Mesenchymal stem cell (in vitro differentiated cells and primary cell): ENCODE measurements around the gene OTOP2.

Source experiments
- DNase-seq: peaks from one replicate; pipeline ENCODE4 v3.0.0-alpha.2; 2013
- H2AFZ ChIP-seq: one replicate; pipeline ENCODE4 v1.6.1; 2013; ENCODE audit warnings: low read depth, mild to moderate bottlenecking, control low read depth, inconsistent platforms, low read length, moderate library complexity
- H2AK5ac ChIP-seq: 2 replicates; pipeline ENCODE4 v1.6.1; 2013; ENCODE audit warnings: low read length, moderate library complexity, mild to moderate bottlenecking, inconsistent platforms; ENCODE audit not compliant: severe bottlenecking
- H2BK120ac ChIP-seq: one replicate; pipeline ENCODE4 v1.6.1; 2013; ENCODE audit warnings: low read depth, mild to moderate bottlenecking, inconsistent platforms, low read length, moderate library complexity
- H2BK12ac ChIP-seq, 2 experiments: one replicate each; pipeline ENCODE4 v1.6.1; 2013; ENCODE audit warnings: inconsistent platforms in 2 of 2, low read length in 2 of 2, mild to moderate bottlenecking in 2 of 2, moderate library complexity in 2 of 2, control low read depth in 1 of 2
- H2BK15ac ChIP-seq: one replicate; pipeline ENCODE4 v1.6.1; 2013; ENCODE audit warnings: mild to moderate bottlenecking, low read depth, inconsistent platforms; ENCODE audit not compliant: poor library complexity, severe bottlenecking
- H2BK5ac ChIP-seq: 2 replicates; pipeline ENCODE4 v1.6.1; 2013; ENCODE audit warnings: low read depth, mild to moderate bottlenecking, low read length, control low read depth, inconsistent platforms; ENCODE audit not compliant: poor library complexity, severe bottlenecking
- H3K14ac ChIP-seq, 2 experiments: one replicate each; pipeline ENCODE4 v1.6.1; 2013; ENCODE audit warnings: inconsistent platforms in 2 of 2, low read length in 2 of 2, control low read depth in 1 of 2, mild to moderate bottlenecking in 1 of 2, moderate library complexity in 1 of 2
- H3K18ac ChIP-seq, 2 experiments: one replicate each; pipeline ENCODE4 v1.6.1; 2013; ENCODE audit warnings: inconsistent platforms in 2 of 2, low read length in 2 of 2, control low read depth in 1 of 2, low read depth in 1 of 2, mild to moderate bottlenecking in 1 of 2
- H3K23ac ChIP-seq, 2 experiments: one replicate each; pipeline ENCODE4 v1.6.1; 2013; ENCODE audit warnings: inconsistent platforms in 2 of 2, low read length in 2 of 2, mild to moderate bottlenecking in 2 of 2, moderate library complexity in 2 of 2, control low read depth in 1 of 2
- H3K27ac ChIP-seq: 2 replicates; pipeline ENCODE4 v1.5.1; 2013; ENCODE audit warnings: mild to moderate bottlenecking, moderate library complexity, low read length, control low read depth, inconsistent platforms; ENCODE audit not compliant: poor library complexity, severe bottlenecking
- H3K27me3 ChIP-seq, 2 experiments: 2 replicates each; pipeline versions ENCODE4 v1.6.1 to v1.7.0; 2013; ENCODE audit warnings: low read length in 2 of 2, mild to moderate bottlenecking in 2 of 2, moderate library complexity in 2 of 2, control low read depth in 1 of 2, inconsistent platforms in 1 of 2; ENCODE audit not compliant: control insufficient read depth in 1 of 2, insufficient read depth in 1 of 2
- H3K36me3 ChIP-seq, 2 experiments: 2 replicates each; pipeline versions ENCODE4 v1.6.1 to v1.7.0; 2013; ENCODE audit warnings: low read length in 2 of 2, control low read depth in 1 of 2, inconsistent platforms in 1 of 2, low read depth in 1 of 2, mild to moderate bottlenecking in 1 of 2; ENCODE audit not compliant: insufficient read depth in 2 of 2, control insufficient read depth in 1 of 2
- H3K4ac ChIP-seq, 2 experiments: one replicate each; pipeline ENCODE4 v1.6.1; 2013; ENCODE audit warnings: inconsistent platforms in 2 of 2, low read length in 2 of 2, mild to moderate bottlenecking in 2 of 2, moderate library complexity in 2 of 2, control low read depth in 1 of 2, low read depth in 1 of 2
- H3K4me1 ChIP-seq: 2 replicates; pipeline ENCODE4 v1.6.1; 2013; ENCODE audit warnings: low read depth, low read length, control low read depth; ENCODE audit not compliant: control insufficient read depth, insufficient read depth
- H3K4me2 ChIP-seq: 2 replicates; pipeline ENCODE4 v1.6.1; 2013; ENCODE audit warnings: low read length, mild to moderate bottlenecking, inconsistent platforms; ENCODE audit not compliant: poor library complexity, severe bottlenecking
- H3K4me3 ChIP-seq, 2 experiments: 2 replicates each; pipeline versions ENCODE4 v1.5.1 to v1.7.0; 2013; ENCODE audit warnings: low read length in 2 of 2, mild to moderate bottlenecking in 2 of 2, control low read depth in 1 of 2, low read depth in 1 of 2; ENCODE audit not compliant: insufficient read depth in 1 of 2
- H3K79me1 ChIP-seq: replicated peaks from 2 replicates; pipeline ENCODE4 v1.6.1; 2013; ENCODE audit warnings: mild to moderate bottlenecking, control low read depth, low read length, inconsistent platforms; ENCODE audit not compliant: poor library complexity, severe bottlenecking
- H3K9ac ChIP-seq: 2 replicates; pipeline ENCODE4 v1.7.0; 2013; ENCODE audit warnings: mild to moderate bottlenecking, low read length, moderate library complexity
- H3K9me3 ChIP-seq: 2 replicates; pipeline ENCODE4 v1.7.0; 2013; ENCODE audit warnings: mild to moderate bottlenecking, low read length; ENCODE audit not compliant: control insufficient read depth
- H4K8ac ChIP-seq: one replicate; pipeline ENCODE4 v1.6.1; 2013; ENCODE audit warnings: inconsistent platforms, mild to moderate bottlenecking, low read length, moderate library complexity
- H4K91ac ChIP-seq: one replicate; pipeline ENCODE4 v1.6.1; 2013; ENCODE audit warnings: mild to moderate bottlenecking, low read length, inconsistent platforms
- WGBS: methylation state at CpG from one replicate; pipeline ENCODE4 v1.1.7; 2013; ENCODE audit warnings: mixed read lengths; 5-methylcytosine and 5-hydroxymethylcytosine counted together

Gene OTOP2

GRCh38 chr17:74941128-74941725 is 17.2 kb downstream of the OTOP2 start:
- H3K18ac ChIP-seq: no peak overlapping the region
- H3K4me2 ChIP-seq: no peak overlapping the region
- H3K9me3 ChIP-seq: no peaks in the 10 kb centered on the region
- no peak overlapping the region for H3K14ac ChIP-seq
- H2BK120ac ChIP-seq: no peak overlapping the region
- peaks cover 2% of the 10 kb centered on the region for H3K4me1 ChIP-seq
- no peaks in the 10 kb centered on the region for H3K79me1 ChIP-seq
- H2AFZ ChIP-seq: no peak overlapping the region
- no peak overlapping the region for H4K8ac ChIP-seq
- H2BK12ac ChIP-seq: no peak overlapping the region
- peaks cover 72 to 86% of the 10 kb centered on the region in 2 experiments for H3K27me3 ChIP-seq
- H4K91ac ChIP-seq: no peak overlapping the region
- H3K9ac ChIP-seq: no peak overlapping the region
- no peak overlapping the region for H3K4me3 ChIP-seq
- no peak overlapping the region for H3K27ac ChIP-seq
- H2BK15ac ChIP-seq: no peak overlapping the region
- 85% methylated on average over 21 of the region's 21 CpGs for WGBS
- H2AK5ac ChIP-seq: no peak overlapping the region
- H2BK5ac ChIP-seq: no peak overlapping the region
- no peak for DNase-seq
- no peak overlapping the region for H3K4ac ChIP-seq
- H3K23ac ChIP-seq: no peak overlapping the region
- no peaks in the 10 kb centered on the region for H3K36me3 ChIP-seq

GRCh38 chr17:74943808-74944522 is 19.9 kb downstream of the OTOP2 start:
- H3K14ac ChIP-seq: peak overlapping the region in 1 of 2 experiments; percentile 71

GRCh38 chr17:74945543-74945942 is 21.5 kb downstream of the OTOP2 start:
- Histone ChIP-seq H2BK5ac (no peak overlapping the region), H3K27me3 (peaks cover 55 to 78% of the 10 kb centered on the region in 2 experiments), H3K36me3 (no peaks in the 10 kb centered on the region), H3K18ac (no peak overlapping the region), H2AFZ (no peak overlapping the region), H2AK5ac (no peak overlapping the region), H3K9me3 (no peaks in the 10 kb centered on the region), H2BK120ac (no peak overlapping the region), H3K23ac (no peak overlapping the region), H3K79me1 (no peaks in the 10 kb centered on the region), H3K4me1 (peaks cover 6% of the 10 kb centered on the region), H2BK15ac (no peak overlapping the region), H4K91ac (no peak overlapping the region), H3K4me3 (no peak overlapping the region), H2BK12ac (no peak overlapping the region), H3K9ac (no peak overlapping the region), H3K4ac (no peak overlapping the region), H3K4me2 (no peak overlapping the region), H3K27ac (no peak overlapping the region), H4K8ac (no peak overlapping the region), H3K14ac (no peak overlapping the region)
- DNase-seq: no peak
- WGBS: 86% methylated on average over 5 of the region's 6 CpGs

More at GRCh38 chr17:74943808-74944522, 19.9 kb downstream of the OTOP2 start:
- Histone ChIP-seq H3K4ac (no peak overlapping the region), H3K9me3 (no peaks in the 10 kb centered on the region), H2BK120ac (no peak overlapping the region), H2BK5ac (no peak overlapping the region), H3K27me3 (peaks cover 52 to 76% of the 10 kb centered on the region in 2 experiments), H2BK15ac (no peak overlapping the region), H3K23ac (no peak overlapping the region), H2AFZ (no peak overlapping the region), H3K4me3 (no peak overlapping the region), H3K18ac (no peak overlapping the region), H4K8ac (no peak overlapping the region), H3K36me3 (no peaks in the 10 kb centered on the region), H3K4me2 (no peak overlapping the region), H3K4me1 (peaks cover 2% of the 10 kb centered on the region), H2BK12ac (no peak overlapping the region), H4K91ac (no peak overlapping the region), H3K27ac (no peak overlapping the region), H3K79me1 (no peaks in the 10 kb centered on the region), H3K9ac (no peak overlapping the region), H2AK5ac (no peak overlapping the region)
- DNase-seq: no peak
- 73% methylated on average over 11 of the region's 13 CpGs for WGBS

- H3K79me1 ChIP-seq: no peaks in the 10 kb centered on the region
- H3K23ac ChIP-seq: no peak overlapping the region
- no peaks in the 10 kb centered on the region for H3K9me3 ChIP-seq
- no peak overlapping the region for H2AFZ ChIP-seq
- no peak overlapping the region for H2BK15ac ChIP-seq
- H2AK5ac ChIP-seq: no peak overlapping the region
- no peak overlapping the region for H3K14ac ChIP-seq
- no peak for DNase-seq
- H3K4ac ChIP-seq: no peak overlapping the region
- no peak overlapping the region for H3K4me2 ChIP-seq
- H3K4me3 ChIP-seq: no peak overlapping the region
- peaks cover 6% of the 10 kb centered on the region for H3K4me1 ChIP-seq
- H2BK12ac ChIP-seq: no peak overlapping the region
- H3K9ac ChIP-seq: no peak overlapping the region
- H3K18ac ChIP-seq: no peak overlapping the region
- H4K8ac ChIP-seq: no peak overlapping the region
- 88% methylated on average over 14 of the region's 14 CpGs for WGBS
- H2BK120ac ChIP-seq: no peak overlapping the region
- H3K27me3 ChIP-seq: peaks cover 55 to 78% of the 10 kb centered on the region in 2 experiments
- no peak overlapping the region for H4K91ac ChIP-seq
- no peak overlapping the region for H2BK5ac ChIP-seq
- H3K27ac ChIP-seq: no peak overlapping the region
- no peaks in the 10 kb centered on the region for H3K36me3 ChIP-seq
Measured at GRCh38 chr17:74946641-74947040, 22.6 kb downstream of the OTOP2 start.
